Cardiac muscle cell (in vitro differentiated cells and primary cell): ENCODE measurements around the gene STARD13. TPM values are rescaled to one million over a fixed set of nuclear protein-coding genes. Genes with fewer than 3 reads are reported as not detected.

Source experiments
- DNase-seq, 2 donors: peaks; one replicate each; pipeline versions ENCODE4 v3.0.0 to v3.0.0-alpha.2; 2010 to 2017; ENCODE audit warnings: low read depth in 1 of 2, low spot score in 1 of 2
- H3K27ac ChIP-seq: fragments of 200-600 bp; sonication (generic); 2 replicates; pipeline ENCODE4 v1.5.1; 2016
- H3K27me3 ChIP-seq: fragments of 200-600 bp; sonication (generic); 2 replicates; pipeline ENCODE4 v1.6.0; 2016; ENCODE audit warnings: control low read depth
- H3K36me3 ChIP-seq: fragments of 200-600 bp; sonication (generic); 2 replicates; pipeline ENCODE4 v1.5.1; 2016; ENCODE audit warnings: control low read depth
- H3K4me1 ChIP-seq: fragments of 200-600 bp; sonication (generic); 2 replicates; pipeline ENCODE4 v1.8.1; 2017; ENCODE audit warnings: low read depth, mild to moderate bottlenecking, mixed run types
- H3K4me3 ChIP-seq: fragments of 200-600 bp; sonication (generic); 2 replicates; pipeline ENCODE4 v1.5.1; 2016; ENCODE audit warnings: mild to moderate bottlenecking
- H3K9me3 ChIP-seq: fragments of 200-600 bp; sonication (generic); 2 replicates; pipeline ENCODE4 v1.5.1; 2017; ENCODE audit warnings: low read depth, mild to moderate bottlenecking, control low read depth
- polyA plus RNA-seq: library from polyadenylated mRNA; unstranded; fragments of >200 nt; fragmentation: Nextera tagmentation; extraction: Ambion mirVana; gene quantifications from 2 replicates; pipeline ENCODE4 v1.2.1, GENCODE V29; 2016
- total RNA-seq: library from RNA; depleted of rRNA; stranded (reverse); fragments of >200 nt; gene quantifications from 2 replicates; pipeline ENCODE4 v1.2.3, GENCODE V29; 2016
- TF ChIP-seq, protein P1 (sequence below): IDR thresholded peaks from 2 replicates; pipeline ENCODE4 v1.5.1; 2012; ENCODE audit warnings: low read depth, mild to moderate bottlenecking, low read length

Gene STARD13
- total and polyA plus RNA-seq, 2 experiments from 2014 or later = 16.5 to 23.5 TPM

DNA sequence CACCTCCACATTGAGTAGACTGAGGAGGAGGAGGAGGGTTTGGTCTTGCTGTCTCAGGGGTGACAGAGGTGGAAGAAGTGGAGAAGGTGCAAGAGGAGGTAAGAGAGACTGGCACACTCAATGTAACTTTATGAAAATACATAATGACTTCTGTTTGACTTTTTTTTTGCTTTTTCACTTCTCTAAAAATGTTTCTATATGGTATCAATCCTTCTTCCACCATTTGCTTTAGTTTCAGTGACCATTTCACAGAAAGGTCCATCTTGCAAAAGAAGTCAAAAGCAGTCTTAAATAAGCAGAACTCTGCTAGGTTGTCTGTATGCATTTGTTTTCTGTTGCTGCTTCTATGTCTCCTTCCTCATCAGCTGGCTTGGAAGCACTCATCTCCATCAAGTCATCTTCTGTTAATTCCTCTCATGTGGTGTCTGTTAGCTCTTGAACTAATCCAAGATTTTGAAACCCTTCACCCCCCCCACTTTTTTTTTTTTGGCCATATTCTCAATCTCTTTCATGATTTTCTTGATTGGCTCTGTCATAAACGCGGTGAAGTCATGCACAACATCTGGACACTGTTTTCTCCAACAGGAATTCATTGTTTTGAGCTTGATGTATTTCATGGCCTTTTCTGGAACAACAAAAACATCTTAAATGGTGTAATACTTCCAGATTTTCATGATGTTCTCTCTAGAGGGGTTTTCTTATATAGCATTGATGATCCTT lies 188.5 kb downstream of the STARD13 start:
- TF ChIP-seq, protein P1, sequence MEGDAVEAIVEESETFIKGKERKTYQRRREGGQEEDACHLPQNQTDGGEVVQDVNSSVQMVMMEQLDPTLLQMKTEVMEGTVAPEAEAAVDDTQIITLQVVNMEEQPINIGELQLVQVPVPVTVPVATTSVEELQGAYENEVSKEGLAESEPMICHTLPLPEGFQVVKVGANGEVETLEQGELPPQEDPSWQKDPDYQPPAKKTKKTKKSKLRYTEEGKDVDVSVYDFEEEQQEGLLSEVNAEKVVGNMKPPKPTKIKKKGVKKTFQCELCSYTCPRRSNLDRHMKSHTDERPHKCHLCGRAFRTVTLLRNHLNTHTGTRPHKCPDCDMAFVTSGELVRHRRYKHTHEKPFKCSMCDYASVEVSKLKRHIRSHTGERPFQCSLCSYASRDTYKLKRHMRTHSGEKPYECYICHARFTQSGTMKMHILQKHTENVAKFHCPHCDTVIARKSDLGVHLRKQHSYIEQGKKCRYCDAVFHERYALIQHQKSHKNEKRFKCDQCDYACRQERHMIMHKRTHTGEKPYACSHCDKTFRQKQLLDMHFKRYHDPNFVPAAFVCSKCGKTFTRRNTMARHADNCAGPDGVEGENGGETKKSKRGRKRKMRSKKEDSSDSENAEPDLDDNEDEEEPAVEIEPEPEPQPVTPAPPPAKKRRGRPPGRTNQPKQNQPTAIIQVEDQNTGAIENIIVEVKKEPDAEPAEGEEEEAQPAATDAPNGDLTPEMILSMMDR = no peak
- Histone ChIP-seq H3K9me3 (no peaks in the 10 kb centered on the region), H3K27me3 (no peaks in the 10 kb centered on the region), H3K27ac (no peak overlapping the region), H3K36me3 (no peaks in the 10 kb centered on the region), H3K4me3 (no peak overlapping the region), H3K4me1 (no peaks in the 10 kb centered on the region)
- no peak for DNase-seq

DNA sequence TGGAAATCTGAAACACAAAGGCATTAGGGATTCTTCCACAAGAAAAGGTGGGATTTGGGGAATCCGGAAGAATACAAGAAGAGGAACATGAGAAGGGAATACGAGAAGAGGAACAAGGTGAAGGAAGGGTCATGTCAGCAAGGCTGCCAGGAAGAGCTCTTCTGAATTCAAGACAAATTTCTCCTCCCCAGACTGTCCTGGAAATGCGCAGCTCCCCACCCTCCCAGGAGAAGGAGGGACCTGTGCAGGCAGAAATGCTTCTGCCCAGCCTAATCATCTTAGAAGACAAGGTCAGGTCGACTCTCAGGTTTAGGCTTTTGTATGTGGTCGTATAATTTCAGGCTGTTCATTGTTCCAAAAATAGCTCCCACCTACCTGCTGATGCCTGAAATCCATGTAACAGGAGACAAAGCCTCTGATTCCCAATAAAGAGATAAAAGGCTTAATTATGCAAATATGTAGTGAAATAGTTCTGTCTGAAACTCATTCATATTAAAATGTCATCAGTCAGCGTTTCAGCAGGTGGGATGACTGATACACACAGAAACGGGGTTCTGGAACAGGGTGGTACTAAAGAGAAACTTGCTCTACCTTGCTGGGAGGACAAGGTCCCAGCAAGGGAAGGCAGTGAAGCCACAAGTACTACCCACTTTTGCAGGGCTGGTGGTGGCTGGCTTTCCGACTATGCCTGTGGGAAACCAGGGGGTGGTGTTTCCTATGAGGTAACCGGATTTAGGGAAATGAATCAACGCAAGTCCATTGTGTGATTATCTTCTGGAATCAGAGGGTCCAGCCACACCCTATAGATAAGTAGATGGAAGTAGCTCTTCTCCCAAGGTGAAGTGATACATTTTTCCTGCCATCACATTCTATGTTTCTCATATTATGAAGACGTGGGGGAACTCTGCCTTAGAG lies 193.2 kb downstream of the STARD13 start:
- H3K4me1 ChIP-seq = no peaks in the 10 kb centered on the region

DNA sequence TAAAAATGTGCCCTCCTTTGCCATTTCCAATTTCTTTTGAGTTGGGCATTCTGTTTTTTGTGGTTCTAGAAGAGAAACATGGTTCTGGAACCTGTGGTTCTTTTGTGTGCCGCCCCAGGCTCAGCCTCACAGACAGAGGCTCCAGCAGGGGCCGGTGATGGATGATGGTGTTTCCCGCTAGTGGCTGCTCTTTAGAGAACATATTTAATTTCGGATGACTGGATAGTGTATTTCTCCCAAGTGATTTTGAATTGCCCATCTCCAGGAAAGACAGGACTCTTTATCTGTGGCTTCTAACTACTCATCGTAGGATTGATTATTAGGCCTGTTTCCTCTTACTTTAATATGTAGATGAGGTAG lies 194.2 kb downstream of the STARD13 start:
- H3K9me3 ChIP-seq = no peaks in the 10 kb centered on the region
- no peaks in the 10 kb centered on the region for H3K4me1 ChIP-seq

More for the DNA sequence above, 193.2 kb downstream of the STARD13 start:
- Histone ChIP-seq H3K27me3 (no peaks in the 10 kb centered on the region), H3K9me3 (no peaks in the 10 kb centered on the region), H3K4me3 (no peak overlapping the region), H3K36me3 (no peaks in the 10 kb centered on the region), H3K27ac (no peak overlapping the region)
- no peak for DNase-seq
- TF ChIP-seq, protein P1 = no peak

DNA sequence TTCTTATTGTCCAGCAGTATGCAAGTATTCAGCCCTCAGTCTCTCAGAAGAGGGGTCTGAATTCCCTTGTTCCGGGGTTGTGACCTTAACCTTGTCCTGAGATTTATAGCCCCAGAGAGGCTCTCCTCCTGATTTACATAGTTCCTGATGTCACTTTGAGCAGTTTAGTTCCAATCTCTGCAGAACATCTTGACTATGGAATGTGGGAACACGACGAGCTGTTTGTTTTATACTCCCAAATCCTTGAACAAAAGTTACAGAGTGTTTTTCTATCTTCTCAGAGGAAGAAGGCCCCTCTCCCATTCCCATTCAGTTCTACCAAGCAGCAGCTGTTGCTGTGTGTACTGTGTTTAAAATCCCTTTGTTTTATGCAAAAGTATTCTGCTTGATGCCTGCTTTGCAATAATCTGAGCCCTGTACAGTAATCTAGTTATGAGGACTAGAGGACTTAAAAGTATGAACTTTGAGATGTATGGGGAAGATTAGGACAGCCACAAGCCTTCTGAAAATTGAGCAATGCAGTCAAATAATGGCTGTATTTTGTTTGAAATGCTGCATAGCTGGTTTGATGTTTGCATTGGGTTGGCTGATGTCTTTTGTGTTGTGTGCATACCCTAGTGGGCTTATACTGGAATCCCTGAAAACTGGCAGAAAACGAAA lies 194.7 kb downstream of the STARD13 start:
- Histone ChIP-seq H3K27me3 (no peaks in the 10 kb centered on the region), H3K4me3 (no peak overlapping the region), H3K27ac (no peak overlapping the region), H3K36me3 (no peaks in the 10 kb centered on the region), H3K9me3 (no peaks in the 10 kb centered on the region), H3K4me1 (no peaks in the 10 kb centered on the region)
- DNase-seq = no peak
- TF ChIP-seq, protein P1 = no peak

More for the DNA sequence above, 194.2 kb downstream of the STARD13 start:
- Histone ChIP-seq H3K4me3 (no peak overlapping the region), H3K27ac (no peak overlapping the region), H3K27me3 (no peaks in the 10 kb centered on the region), H3K36me3 (no peaks in the 10 kb centered on the region)
- TF ChIP-seq, protein P1 = no peak
- no peak for DNase-seq

DNA sequence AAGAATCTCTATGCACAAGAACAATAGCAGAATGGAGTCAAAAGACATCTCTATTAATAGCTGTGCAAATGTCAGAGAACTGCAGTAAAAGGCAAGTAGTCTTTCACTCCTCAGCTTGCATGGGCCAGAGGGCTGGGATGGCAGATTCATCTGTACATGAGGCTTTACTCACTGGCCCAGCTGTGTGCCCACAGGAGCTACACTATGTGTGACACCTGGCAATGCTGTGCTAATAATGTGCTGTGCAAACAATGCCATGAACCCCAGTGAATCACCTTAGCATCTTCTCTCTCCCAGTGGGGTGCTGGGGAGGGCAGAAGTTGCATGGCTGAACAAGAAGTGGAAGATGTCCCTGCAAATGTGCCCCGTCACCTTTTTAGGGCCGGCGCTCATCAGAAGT lies 196.2 kb downstream of the STARD13 start:
- Histone ChIP-seq H3K9me3 (no peaks in the 10 kb centered on the region), H3K4me1 (no peaks in the 10 kb centered on the region), H3K36me3 (no peaks in the 10 kb centered on the region), H3K27me3 (no peaks in the 10 kb centered on the region), H3K27ac (no peak overlapping the region), H3K4me3 (no peak overlapping the region)
- DNase-seq = no peak
- TF ChIP-seq, protein P1 = no peak
